ENCODE results near the gene NELL1. TPM values are rescaled to one million over a fixed set of nuclear protein-coding genes. Genes with fewer than 3 reads are reported as not detected.

Gene NELL1
- polyA plus RNA-seq, 4 donors: 0.18 to 5.1 TPM; not detected in 2

DNA sequence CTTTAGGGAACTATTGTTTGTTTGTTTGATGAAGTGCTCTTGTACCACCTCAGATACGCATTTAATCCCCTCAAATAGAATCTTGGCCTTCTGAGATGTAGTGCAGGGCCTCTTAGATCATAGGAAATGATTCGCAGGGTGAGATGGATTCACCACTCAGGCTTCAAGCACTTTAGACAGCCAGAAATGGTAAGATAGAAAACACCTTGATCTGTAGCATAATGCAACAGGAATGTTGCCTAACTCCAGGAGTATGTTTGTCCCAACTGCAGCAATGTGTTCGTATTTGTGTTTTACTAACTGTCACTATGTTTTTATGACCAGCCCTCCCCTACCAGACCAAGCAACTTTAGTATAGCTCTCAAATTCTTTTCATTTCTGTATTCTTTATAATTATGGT, 761.2 kb downstream of the NELL1 start:
- Histone ChIP-seq H3K27ac (ENCODE audit: low read depth in 1 of 3, low read length in 2 of 3) (no peak overlapping the region), H3K4me1 (ENCODE audit: control insufficient read depth in 3 of 3, insufficient read depth in 2 of 3, low read depth in 1 of 3, low read length in 2 of 3) (no peaks in the 10 kb centered on the region), H3K9me3 (ENCODE audit: control insufficient read depth in 2 of 2, insufficient read depth in 1 of 2, low read depth in 1 of 2, low read length in 1 of 2) (no peaks in the 10 kb centered on the region), H3K27me3 (ENCODE audit: control insufficient read depth in 3 of 3, insufficient read depth in 3 of 3, low read length in 3 of 3) (no peaks in the 10 kb centered on the region), H3K4me3 (ENCODE audit: low read depth in 1 of 3, low read length in 3 of 3) (no peak overlapping the region), H3K36me3 (ENCODE audit: control insufficient read depth in 3 of 3, insufficient read depth in 2 of 3, low read depth in 1 of 3, low read length in 3 of 3) (no peaks in the 10 kb centered on the region)
- FAIRE-seq: no peak
- DNase-seq: no peak
- 63 to 70% (median 64%) methylated on average over 3 of the region's 3 CpGs for WGBS, 3 donors

DNA sequence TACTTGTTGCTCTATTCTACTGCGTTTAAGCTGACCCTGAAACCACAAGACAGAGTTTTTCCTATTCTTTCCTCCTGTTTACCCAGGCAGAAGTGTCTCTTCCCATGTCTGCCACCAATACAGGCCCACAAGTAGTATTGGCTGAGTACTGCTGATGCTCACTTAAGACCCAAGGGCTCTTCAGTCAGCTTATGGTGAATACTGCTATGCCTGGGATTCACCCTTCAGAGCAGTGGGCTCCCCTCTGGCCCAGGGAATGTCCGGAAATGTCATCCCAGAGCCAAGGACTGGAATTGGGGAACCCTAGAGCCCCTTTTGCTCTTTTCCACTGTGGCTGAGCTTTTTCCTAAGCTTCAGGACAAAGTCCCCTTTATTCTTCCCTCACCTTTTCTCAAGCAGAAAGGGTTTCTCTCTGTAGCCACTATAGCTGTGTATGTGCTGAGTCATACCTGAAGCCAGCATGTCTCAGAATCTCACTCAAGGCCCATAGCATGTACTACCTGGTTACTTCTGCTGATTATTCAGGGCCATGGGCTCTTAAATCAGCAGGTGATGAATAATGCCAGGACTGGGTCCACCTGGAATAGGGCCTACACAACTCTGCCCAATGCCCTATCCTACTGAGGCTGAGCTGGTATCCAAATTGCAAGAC, 777.7 kb downstream of the NELL1 start:
- H3K4me1 ChIP-seq (ENCODE audit: control insufficient read depth in 3 of 3, insufficient read depth in 2 of 3, low read depth in 1 of 3, low read length in 2 of 3): no peaks in the 10 kb centered on the region
- H3K36me3 ChIP-seq (ENCODE audit: control insufficient read depth in 3 of 3, insufficient read depth in 2 of 3, low read depth in 1 of 3, low read length in 3 of 3): no peaks in the 10 kb centered on the region
- WGBS, 3 donors: 79 to 86% (median 85%) methylated on average over 2 of the region's 2 CpGs
- H3K27me3 ChIP-seq (ENCODE audit: control insufficient read depth in 3 of 3, insufficient read depth in 3 of 3, low read length in 3 of 3): no peaks in the 10 kb centered on the region
- no peak for DNase-seq
- no peak overlapping the region for H3K4me3 ChIP-seq (ENCODE audit: low read depth in 1 of 3, low read length in 3 of 3)
- no peak for FAIRE-seq
- H3K27ac ChIP-seq (ENCODE audit: low read depth in 1 of 3, low read length in 2 of 3): no peak overlapping the region
- H3K9me3 ChIP-seq (ENCODE audit: control insufficient read depth in 2 of 2, insufficient read depth in 1 of 2, low read depth in 1 of 2, low read length in 1 of 2): peaks cover 0 to 6% of the 10 kb centered on the region in 2 donors

DNA sequence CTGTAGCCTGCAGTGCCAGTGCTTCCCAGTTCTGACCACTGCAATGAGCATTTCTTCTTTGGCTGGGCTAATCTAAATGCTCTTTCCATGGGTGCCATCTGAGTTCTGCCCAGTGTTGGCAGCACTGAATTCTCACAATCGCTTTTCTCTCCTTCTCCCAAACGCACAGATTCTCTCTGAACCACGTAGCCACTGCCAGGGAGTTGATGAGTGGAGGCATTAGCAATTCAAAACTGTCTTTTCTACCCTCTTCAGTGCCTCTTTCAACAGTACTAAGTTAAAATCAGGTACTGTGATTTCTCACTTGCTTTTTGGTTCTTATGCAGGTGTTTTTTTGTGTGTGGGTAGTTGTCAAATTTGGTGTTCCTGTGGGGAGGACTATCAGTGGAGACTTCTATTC, 778.5 kb downstream of the NELL1 start:
- no peaks in the 10 kb centered on the region for H3K27me3 ChIP-seq (ENCODE audit: control insufficient read depth in 3 of 3, insufficient read depth in 3 of 3, low read length in 3 of 3)
- FAIRE-seq (no peak), DNase-seq (no peak)
- peaks cover 0 to 6% of the 10 kb centered on the region in 2 donors for H3K9me3 ChIP-seq (ENCODE audit: control insufficient read depth in 2 of 2, insufficient read depth in 1 of 2, low read depth in 1 of 2, low read length in 1 of 2)
- no peaks in the 10 kb centered on the region for H3K36me3 ChIP-seq (ENCODE audit: control insufficient read depth in 3 of 3, insufficient read depth in 2 of 3, low read depth in 1 of 3, low read length in 3 of 3)
- no peak overlapping the region for H3K27ac ChIP-seq (ENCODE audit: low read depth in 1 of 3, low read length in 2 of 3)
- WGBS, 3 donors: 65 to 71% (median 68%) methylated on average over 3 of the region's 3 CpGs
- H3K4me1 ChIP-seq (ENCODE audit: control insufficient read depth in 3 of 3, insufficient read depth in 2 of 3, low read depth in 1 of 3, low read length in 2 of 3): no peaks in the 10 kb centered on the region
- no peak overlapping the region for H3K4me3 ChIP-seq (ENCODE audit: low read depth in 1 of 3, low read length in 3 of 3)

DNA sequence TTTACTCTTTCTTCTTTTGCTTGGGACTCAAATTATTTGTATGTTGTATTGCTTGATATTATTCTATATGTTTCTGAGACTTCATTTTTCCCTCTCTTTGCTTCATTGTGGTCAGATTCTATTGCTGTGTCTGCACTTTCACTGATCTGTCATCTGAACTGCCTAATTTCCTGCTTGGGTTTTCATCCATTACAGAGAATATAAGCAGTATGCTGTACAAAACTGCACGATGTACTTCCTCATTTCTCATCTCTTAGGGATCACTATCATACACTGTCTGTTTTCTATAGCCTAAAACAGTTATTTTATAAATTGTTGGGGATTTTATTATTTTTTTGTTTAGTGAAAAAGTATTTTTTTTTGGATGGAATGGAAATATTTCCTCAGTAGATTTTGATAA, 786.8 kb downstream of the NELL1 start:
- Histone ChIP-seq H3K27ac (ENCODE audit: low read depth in 1 of 3, low read length in 2 of 3) (no peak overlapping the region), H3K9me3 (ENCODE audit: control insufficient read depth in 2 of 2, insufficient read depth in 1 of 2, low read depth in 1 of 2, low read length in 1 of 2) (no peaks in the 10 kb centered on the region), H3K4me3 (ENCODE audit: low read depth in 1 of 3, low read length in 3 of 3) (no peak overlapping the region), H3K36me3 (ENCODE audit: control insufficient read depth in 3 of 3, insufficient read depth in 2 of 3, low read depth in 1 of 3, low read length in 3 of 3) (no peaks in the 10 kb centered on the region), H3K4me1 (ENCODE audit: control insufficient read depth in 3 of 3, insufficient read depth in 2 of 3, low read depth in 1 of 3, low read length in 2 of 3) (no peaks in the 10 kb centered on the region), H3K27me3 (ENCODE audit: control insufficient read depth in 3 of 3, insufficient read depth in 3 of 3, low read length in 3 of 3) (no peaks in the 10 kb centered on the region)
- WGBS, 3 donors: 48 to 52% (median 48%) methylated on average over 1 of the region's 1 CpG
- DNase-seq (no peak), FAIRE-seq (no peak)

DNA sequence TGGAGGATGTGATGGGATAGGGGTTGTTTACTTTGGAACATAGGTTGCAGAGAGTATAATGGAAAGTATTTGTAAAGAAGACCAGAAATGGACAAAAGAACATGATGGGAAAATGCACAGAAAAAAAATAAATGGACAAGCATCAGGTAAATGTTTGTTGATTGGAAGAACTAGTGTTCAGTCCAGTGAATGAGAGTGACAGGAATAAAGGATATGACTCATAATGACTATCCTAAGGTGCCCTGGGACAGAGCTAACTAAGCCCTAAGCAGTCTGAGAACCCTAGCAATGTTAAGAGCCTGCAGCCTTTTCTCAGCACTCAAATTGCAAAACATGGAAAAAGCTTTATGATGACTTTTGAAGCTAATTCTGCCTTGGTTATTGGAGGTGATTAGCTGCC, 790.7 kb downstream of the NELL1 start:
- Histone ChIP-seq H3K27me3 (ENCODE audit: control insufficient read depth in 3 of 3, insufficient read depth in 3 of 3, low read length in 3 of 3) (no peaks in the 10 kb centered on the region), H3K4me3 (ENCODE audit: low read depth in 1 of 3, low read length in 3 of 3) (no peak overlapping the region), H3K27ac (ENCODE audit: low read depth in 1 of 3, low read length in 2 of 3) (no peak overlapping the region), H3K9me3 (ENCODE audit: control insufficient read depth in 2 of 2, insufficient read depth in 1 of 2, low read depth in 1 of 2, low read length in 1 of 2) (no peaks in the 10 kb centered on the region), H3K4me1 (ENCODE audit: control insufficient read depth in 3 of 3, insufficient read depth in 2 of 3, low read depth in 1 of 3, low read length in 2 of 3) (no peaks in the 10 kb centered on the region), H3K36me3 (ENCODE audit: control insufficient read depth in 3 of 3, insufficient read depth in 2 of 3, low read depth in 1 of 3, low read length in 3 of 3) (no peaks in the 10 kb centered on the region)
- DNase-seq: no peak
- no peak for FAIRE-seq

DNA sequence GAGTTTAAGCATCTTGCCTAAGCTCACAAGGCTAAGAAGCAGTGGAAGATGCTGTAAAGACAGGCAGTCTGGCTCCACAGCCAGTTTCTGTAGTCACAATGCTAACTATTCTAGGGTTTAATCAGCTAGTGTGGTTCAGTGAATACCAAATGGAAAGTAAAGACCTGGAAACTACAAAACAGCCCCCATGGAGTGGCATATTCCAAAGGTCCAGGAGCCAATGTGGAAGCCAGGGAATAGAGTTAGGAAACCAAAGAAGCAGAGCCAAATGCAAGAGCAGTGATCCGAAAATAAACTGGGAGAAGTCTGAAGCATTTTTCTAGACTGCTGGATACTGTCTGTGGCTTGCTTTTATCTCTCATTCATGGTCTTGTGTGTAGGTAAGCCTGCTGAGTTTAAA, 792.3 kb downstream of the NELL1 start:
- FAIRE-seq (no peak), DNase-seq (no peak)
- Histone ChIP-seq H3K27ac (ENCODE audit: low read depth in 1 of 3, low read length in 2 of 3) (no peak overlapping the region), H3K4me3 (ENCODE audit: low read depth in 1 of 3, low read length in 3 of 3) (no peak overlapping the region), H3K27me3 (ENCODE audit: control insufficient read depth in 3 of 3, insufficient read depth in 3 of 3, low read length in 3 of 3) (no peaks in the 10 kb centered on the region), H3K4me1 (ENCODE audit: control insufficient read depth in 3 of 3, insufficient read depth in 2 of 3, low read depth in 1 of 3, low read length in 2 of 3) (no peaks in the 10 kb centered on the region), H3K9me3 (ENCODE audit: control insufficient read depth in 2 of 2, insufficient read depth in 1 of 2, low read depth in 1 of 2, low read length in 1 of 2) (no peaks in the 10 kb centered on the region), H3K36me3 (ENCODE audit: control insufficient read depth in 3 of 3, insufficient read depth in 2 of 3, low read depth in 1 of 3, low read length in 3 of 3) (no peaks in the 10 kb centered on the region)
- 78 to 89% (median 81%) methylated on average over 1 of the region's 1 CpG for WGBS, 3 donors

DNA sequence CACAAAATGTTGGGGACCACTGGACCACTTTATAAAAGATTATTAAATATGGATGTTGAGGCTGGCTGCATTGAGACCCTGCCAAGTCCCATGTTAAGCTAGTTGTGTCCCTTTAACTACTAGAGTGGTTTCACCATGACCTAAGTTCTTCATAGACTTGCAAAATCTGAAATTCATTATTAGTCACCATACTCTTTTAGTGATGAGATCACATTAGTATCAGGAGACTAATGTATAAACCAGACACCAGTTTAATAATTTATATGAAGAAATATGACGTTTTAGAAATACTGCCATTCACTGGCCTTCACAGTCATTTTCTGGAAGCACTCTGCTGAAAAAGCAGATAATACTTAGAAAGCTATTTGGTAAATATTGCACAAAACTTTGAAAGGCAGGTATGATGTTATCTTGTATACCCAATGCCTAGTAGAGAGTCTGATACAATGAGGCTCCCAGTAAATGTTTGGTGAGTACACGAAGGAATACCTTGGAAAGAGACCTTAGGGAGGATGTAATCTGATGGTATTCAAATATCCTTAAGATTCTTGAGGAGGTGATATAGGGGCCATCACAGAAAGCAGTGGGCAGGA, 795.3 kb downstream of the NELL1 start:
- Histone ChIP-seq H3K36me3 (ENCODE audit: control insufficient read depth in 3 of 3, insufficient read depth in 2 of 3, low read depth in 1 of 3, low read length in 3 of 3) (no peaks in the 10 kb centered on the region), H3K4me1 (ENCODE audit: control insufficient read depth in 3 of 3, insufficient read depth in 2 of 3, low read depth in 1 of 3, low read length in 2 of 3) (no peaks in the 10 kb centered on the region), H3K4me3 (ENCODE audit: low read depth in 1 of 3, low read length in 3 of 3) (no peak overlapping the region)

DNA sequence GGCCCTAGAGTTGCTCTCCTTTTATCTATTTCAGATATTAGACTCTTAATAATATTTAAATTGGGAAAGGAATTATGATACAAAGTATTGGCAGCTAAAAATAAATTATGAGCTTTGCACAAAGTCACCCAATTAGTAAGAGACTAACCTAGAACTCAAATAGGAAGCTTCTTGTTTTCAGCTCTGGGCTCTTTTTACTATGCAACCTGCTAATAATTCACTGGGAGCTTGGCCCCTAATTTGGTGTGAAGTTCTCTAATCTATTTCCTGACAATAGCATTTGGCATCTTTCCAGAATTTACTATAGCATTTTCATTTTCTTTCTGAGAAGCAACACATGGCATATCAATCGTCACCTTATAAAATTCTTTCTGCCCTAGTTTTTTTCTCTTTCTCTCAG, 795.8 kb downstream of the NELL1 start:
- no peaks in the 10 kb centered on the region for H3K36me3 ChIP-seq (ENCODE audit: control insufficient read depth in 3 of 3, insufficient read depth in 2 of 3, low read depth in 1 of 3, low read length in 3 of 3)
- 34 to 55% (median 47%) methylated on average over 1 of the region's 1 CpG for WGBS, 3 donors
- H3K4me1 ChIP-seq (ENCODE audit: control insufficient read depth in 3 of 3, insufficient read depth in 2 of 3, low read depth in 1 of 3, low read length in 2 of 3): no peaks in the 10 kb centered on the region
- H3K4me3 ChIP-seq (ENCODE audit: low read depth in 1 of 3, low read length in 3 of 3): no peak overlapping the region
- FAIRE-seq: no peak
- no peak for DNase-seq
- H3K27ac ChIP-seq (ENCODE audit: low read depth in 1 of 3, low read length in 2 of 3): no peak overlapping the region
- no peaks in the 10 kb centered on the region for H3K27me3 ChIP-seq (ENCODE audit: control insufficient read depth in 3 of 3, insufficient read depth in 3 of 3, low read length in 3 of 3)
- no peaks in the 10 kb centered on the region for H3K9me3 ChIP-seq (ENCODE audit: control insufficient read depth in 2 of 2, insufficient read depth in 1 of 2, low read depth in 1 of 2, low read length in 1 of 2)

More for the DNA sequence above, 795.3 kb downstream of the NELL1 start:
- WGBS, 3 donors: 20 to 61% (median 32%) methylated on average over 2 of the region's 2 CpGs
- H3K27ac ChIP-seq (ENCODE audit: low read depth in 1 of 3, low read length in 2 of 3): no peak overlapping the region
- FAIRE-seq (no peak), DNase-seq (no peak)
- no peaks in the 10 kb centered on the region for H3K9me3 ChIP-seq (ENCODE audit: control insufficient read depth in 2 of 2, insufficient read depth in 1 of 2, low read depth in 1 of 2, low read length in 1 of 2)
- no peaks in the 10 kb centered on the region for H3K27me3 ChIP-seq (ENCODE audit: control insufficient read depth in 3 of 3, insufficient read depth in 3 of 3, low read length in 3 of 3)

DNA sequence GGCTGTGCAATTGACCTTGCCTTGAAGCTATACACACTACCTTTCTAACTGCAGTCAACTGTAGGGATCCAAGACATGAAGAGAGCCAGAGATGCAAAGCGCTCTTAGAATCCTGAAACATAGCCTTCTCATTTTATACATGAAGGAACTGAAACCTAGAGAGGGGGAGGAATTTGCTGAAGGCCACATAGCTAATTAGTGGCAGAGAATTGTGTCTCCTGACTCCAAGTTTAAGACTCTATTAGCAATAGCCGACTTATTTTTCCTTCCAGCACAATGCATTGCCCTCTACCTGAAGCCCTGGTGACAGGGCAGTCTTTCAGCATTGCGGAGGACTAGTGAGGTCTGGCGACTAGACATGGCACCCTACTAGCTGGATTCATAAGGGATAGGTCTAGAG, 796.5 kb downstream of the NELL1 start:
- Histone ChIP-seq H3K4me1 (ENCODE audit: control insufficient read depth in 3 of 3, insufficient read depth in 2 of 3, low read depth in 1 of 3, low read length in 2 of 3) (no peaks in the 10 kb centered on the region), H3K9me3 (ENCODE audit: control insufficient read depth in 2 of 2, insufficient read depth in 1 of 2, low read depth in 1 of 2, low read length in 1 of 2) (no peaks in the 10 kb centered on the region), H3K27ac (ENCODE audit: low read depth in 1 of 3, low read length in 2 of 3) (no peak overlapping the region), H3K4me3 (ENCODE audit: low read depth in 1 of 3, low read length in 3 of 3) (no peak overlapping the region), H3K36me3 (ENCODE audit: control insufficient read depth in 3 of 3, insufficient read depth in 2 of 3, low read depth in 1 of 3, low read length in 3 of 3) (no peaks in the 10 kb centered on the region), H3K27me3 (ENCODE audit: control insufficient read depth in 3 of 3, insufficient read depth in 3 of 3, low read length in 3 of 3) (peaks cover 0 to 4% (median 0%) of the 10 kb centered on the region in 3 donors)
- no peak for FAIRE-seq
- DNase-seq: no peak
- WGBS, 3 donors: 81 to 88% (median 84%) methylated on average over 4 of the region's 4 CpGs

Data from small intestine (tissue), 7 donors.